Measurements from ENCODE around the gene DHRS11. TPM values are rescaled to one million over a fixed set of nuclear protein-coding genes. Genes with fewer than 3 reads are reported as not detected.

The DHRS11 gene
- total and polyA plus RNA-seq, 10 of the 15 experiments (the other 5 are each of a cell fraction or from before 2014, with no cell fraction given): 3.4 to 23.0 (median 14.5) TPM

- no peak for TF ChIP-seq NR2C2 (IDR thresholded peaks at IDR 0.05; ENCODE audit: borderline replicate concordance, control insufficient read depth, insufficient read length, low read depth)
- TF ChIP-seq IKZF1 (conservative IDR thresholded peaks at IDR 0.05): peak; percentile 33; the same call in 1 of the 2 replicates
- TF ChIP-seq MEF2B (IDR thresholded peaks at IDR 0.05; ENCODE audit: partially characterized antibody, poor library complexity, severe bottlenecking): peak; percentile 92
- TF ChIP-seq BMI1 (IDR thresholded peaks at IDR 0.05; ENCODE audit: borderline replicate concordance): peak; percentile 23; the same call in 1 of the 2 replicates
- peak; percentile 92 for TF ChIP-seq MTA2 (IDR thresholded peaks at IDR 0.05; ENCODE audit: low read depth)
- TF ChIP-seq ZNF217 (IDR thresholded peaks at IDR 0.05): peak; percentile 95
- TF ChIP-seq HDAC2 (IDR thresholded peaks at IDR 0.05): no peak
- TF ChIP-seq RUNX3 (IDR thresholded peaks at IDR 0.05; ENCODE audit: low read length): peak; percentile 97
- TF ChIP-seq SMAD5 (IDR thresholded peaks at IDR 0.05; ENCODE audit: low read depth): no peak
- no peak for TF ChIP-seq EGR1 (IDR thresholded peaks at IDR 0.05; ENCODE audit: borderline replicate concordance in 1 of 2, low read depth in 2 of 2, low read length in 2 of 2)
- TF ChIP-seq IKZF2 (IDR thresholded peaks at IDR 0.05): peak; percentile 7 to 66; a peak in 2 of 4 replicates
- no peak for TF ChIP-seq USF2 (IDR thresholded peaks at IDR 0.05; ENCODE audit: borderline replicate concordance, low read depth, low read length)
- peak; percentile 34; the same call in 1 of the 2 replicates for TF ChIP-seq CBFB (IDR thresholded peaks at IDR 0.05; ENCODE audit: low read depth)
- TF ChIP-seq BHLHE40 (IDR thresholded peaks at IDR 0.05; ENCODE audit: borderline replicate concordance in 1 of 2, low read depth in 2 of 2, low read length in 1 of 2): peak; percentile 40 to 47; a peak in 1 of 4 replicates
- TF ChIP-seq MLLT1 (IDR thresholded peaks at IDR 0.05): peak; percentile 57; the same call in 1 of the 2 replicates
- no peak for TF ChIP-seq RBBP5 (conservative IDR thresholded peaks at IDR 0.05)
- TF ChIP-seq ZNF384 (IDR thresholded peaks at IDR 0.05; ENCODE audit: borderline replicate concordance, low read depth, low read length): 0 out of 2 replicates have a peak, but pooled peaks have one; percentile 8
- no peak for TF ChIP-seq TCF3 (IDR thresholded peaks at IDR 0.05; ENCODE audit: borderline replicate concordance, insufficient read depth, low read depth, low read length)
- TF ChIP-seq SREBF1 (IDR thresholded peaks at IDR 0.05; ENCODE audit: low read length): 0 out of 2 replicates have a peak, but pooled peaks have one; percentile 10
- peak; percentile 81 for TF ChIP-seq MEF2A (IDR thresholded peaks at IDR 0.05; ENCODE audit: insufficient read depth, low read depth, low read length)
- TF ChIP-seq CREB1 (IDR thresholded peaks at IDR 0.05; ENCODE audit: low read depth): 0 out of 2 replicates have a peak, but pooled peaks have one; percentile 4
- peak; percentile 72 for TF ChIP-seq PKNOX1 (IDR thresholded peaks at IDR 0.05)
- peak in 1 of 2 experiments; percentile 16; a peak in 1 of 4 replicates for TF ChIP-seq ETV6 (conservative IDR thresholded peaks at IDR 0.05 in 1 of 2, IDR thresholded peaks at IDR 0.05 in 1 of 2; ENCODE audit: borderline replicate concordance in 1 of 2, low read depth in 1 of 2)
- TF ChIP-seq IRF4 (IDR thresholded peaks at IDR 0.05; ENCODE audit: low read depth, low read length): 0 out of 2 replicates have a peak, but pooled peaks have one; percentile 41
Observed at GRCh38 chr17:36550491-36551417, 40.9 kb upstream of the DHRS11 start (continued).
